ENCODE results near the gene JUNB. TPM values are rescaled to one million over a fixed set of nuclear protein-coding genes. Genes with fewer than 3 reads are reported as not detected.

The JUNB gene
- total and polyA plus RNA-seq, 2 experiments from 2014 or later, result 95.1 to 195 TPM

DNA sequence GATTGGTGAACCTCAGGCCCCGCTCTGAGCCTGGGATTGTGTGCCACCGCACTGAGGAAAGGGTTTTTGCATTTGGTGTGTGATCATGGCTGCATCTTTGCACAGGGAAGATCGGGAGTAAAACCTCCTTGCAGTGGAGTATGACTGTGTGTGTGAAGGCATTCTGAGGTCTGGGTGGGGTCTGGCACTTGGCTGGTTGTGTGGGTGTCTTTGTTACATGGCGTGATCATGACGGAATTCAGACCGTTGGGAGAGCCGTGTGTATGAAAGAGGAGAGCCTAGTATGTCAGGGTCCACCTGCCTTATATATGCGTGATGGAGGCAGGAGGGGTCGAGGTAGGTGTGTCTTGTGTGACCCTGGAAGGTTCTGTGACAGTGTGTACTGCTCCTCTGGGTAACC lies 40.4 kb upstream of the JUNB start:
- WGBS, 2 experiments (ENCODE audit: low coverage in 1 of 2, low lambda C conversion rate in 2 of 2, missing lambda C conversion rate in 2 of 2), result 46 to 51% methylated on average over 9 of the region's 9 CpGs
- Histone ChIP-seq H3K27ac (no peak overlapping the region), H2AFZ (no peak overlapping the region), H3K4me3 (no peak overlapping the region), H3K4me2 (ENCODE audit: unreplicated experiment) (no peak overlapping the region), H3F3A (ENCODE audit: insufficient read depth) (no peaks in the 10 kb centered on the region), H3K36me3 (ENCODE audit: low read depth) (peaks cover 2% of the 10 kb centered on the region; the same call in 1 of the 2 replicates), H3K79me2 (ENCODE audit: insufficient read depth) (no peaks in the 10 kb centered on the region), H4K20me1 (ENCODE audit: insufficient read depth) (no peaks in the 10 kb centered on the region), H3K27me3 (replicated peaks; ENCODE audit: insufficient read depth) (0 out of 2 replicates have a peak, but pooled peaks cover 5% of the 10 kb centered on the region), H3K9me3 (ENCODE audit: low read depth) (no peaks in the 10 kb centered on the region), H3K9me2 (ENCODE audit: insufficient read depth) (no peaks in the 10 kb centered on the region), H3K4me1 (ENCODE audit: insufficient read depth) (0 out of 2 replicates have a peak, but pooled peaks cover 4% of the 10 kb centered on the region), H3K9ac (no peak overlapping the region)
- TF ChIP-seq EZH2 (IDR thresholded peaks at IDR 0.05; ENCODE audit: insufficient read depth, poor library complexity, severe bottlenecking) (no peak), EZH2phosphoT487 (IDR thresholded peaks at IDR 0.05; ENCODE audit: insufficient read depth, low read depth) (no peak)
- in situ Hi-C loops (cut with MboI), result no loop called here
- peak; percentile 66 for DNase-seq

DNA sequence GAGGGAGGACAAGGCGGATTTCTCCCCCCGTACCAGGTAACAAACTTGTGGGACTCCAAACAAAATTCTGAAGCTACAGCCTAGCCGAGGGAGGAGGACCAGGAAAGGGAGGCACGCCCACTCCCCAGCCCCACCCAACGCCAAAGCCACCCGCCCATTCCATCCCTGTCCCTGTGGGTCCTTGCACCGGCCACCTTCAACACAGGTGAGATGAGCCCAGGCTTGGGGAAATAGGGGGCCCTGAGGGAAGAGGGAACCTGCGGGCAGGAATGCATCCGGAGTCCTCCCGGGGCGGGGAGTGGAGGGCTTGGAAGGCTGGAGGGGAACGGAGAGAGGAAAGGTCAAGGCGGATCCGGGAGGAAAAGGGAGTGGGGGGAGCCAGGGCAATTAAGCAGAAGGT lies 39.7 kb upstream of the JUNB start, which contains the start of gene BEST2:
Gene BEST2, plus strand, starts transcription at position 157 of the 400 bp plus-strand sequence. CDS start 802 bp downstream, outside the sequence.
- H3K27me3 ChIP-seq (replicated peaks; ENCODE audit: insufficient read depth), result 0 out of 2 replicates have a peak, but pooled peaks cover 5% of the 10 kb centered on the region
- H3K79me2 ChIP-seq (ENCODE audit: insufficient read depth), result no peaks in the 10 kb centered on the region
- no peak within 1 kb of the TSS for H3K4me2 ChIP-seq (ENCODE audit: unreplicated experiment)
- H4K20me1 ChIP-seq (ENCODE audit: insufficient read depth), result no peaks in the 10 kb centered on the region
- no peaks in the 10 kb centered on the region for H3K9me2 ChIP-seq (ENCODE audit: insufficient read depth)
- H2AFZ ChIP-seq, result no peak within 1 kb of the TSS
- no peaks in the 10 kb centered on the region for H3K9me3 ChIP-seq (ENCODE audit: low read depth)
- H3K4me3 ChIP-seq, result no peak within 1 kb of the TSS
- H3K4me1 ChIP-seq (ENCODE audit: insufficient read depth), result 0 out of 2 replicates have a peak, but pooled peaks cover 4% of the 10 kb centered on the region
- no peak within 1 kb of the TSS for H3K27ac ChIP-seq
- H3K36me3 ChIP-seq (ENCODE audit: low read depth), result no peaks in the 10 kb centered on the region
- no peak within 1 kb of the TSS for H3K9ac ChIP-seq
- TF ChIP-seq EZH2 (IDR thresholded peaks at IDR 0.05; ENCODE audit: insufficient read depth, poor library complexity, severe bottlenecking) (no peak), EZH2phosphoT487 (IDR thresholded peaks at IDR 0.05; ENCODE audit: insufficient read depth, low read depth) (no peak)
- H3F3A ChIP-seq (ENCODE audit: insufficient read depth), result no peaks in the 10 kb centered on the region
- no peak for DNase-seq
- whole genome bisulfite sequencing, 2 experiments (ENCODE audit: low coverage in 1 of 2, low lambda C conversion rate in 2 of 2, missing lambda C conversion rate in 2 of 2), result 66 to 70% methylated on average over 9 to 14 of the region's 14 CpGs
- in situ Hi-C loops (cut with MboI), result no loop called here

DNA sequence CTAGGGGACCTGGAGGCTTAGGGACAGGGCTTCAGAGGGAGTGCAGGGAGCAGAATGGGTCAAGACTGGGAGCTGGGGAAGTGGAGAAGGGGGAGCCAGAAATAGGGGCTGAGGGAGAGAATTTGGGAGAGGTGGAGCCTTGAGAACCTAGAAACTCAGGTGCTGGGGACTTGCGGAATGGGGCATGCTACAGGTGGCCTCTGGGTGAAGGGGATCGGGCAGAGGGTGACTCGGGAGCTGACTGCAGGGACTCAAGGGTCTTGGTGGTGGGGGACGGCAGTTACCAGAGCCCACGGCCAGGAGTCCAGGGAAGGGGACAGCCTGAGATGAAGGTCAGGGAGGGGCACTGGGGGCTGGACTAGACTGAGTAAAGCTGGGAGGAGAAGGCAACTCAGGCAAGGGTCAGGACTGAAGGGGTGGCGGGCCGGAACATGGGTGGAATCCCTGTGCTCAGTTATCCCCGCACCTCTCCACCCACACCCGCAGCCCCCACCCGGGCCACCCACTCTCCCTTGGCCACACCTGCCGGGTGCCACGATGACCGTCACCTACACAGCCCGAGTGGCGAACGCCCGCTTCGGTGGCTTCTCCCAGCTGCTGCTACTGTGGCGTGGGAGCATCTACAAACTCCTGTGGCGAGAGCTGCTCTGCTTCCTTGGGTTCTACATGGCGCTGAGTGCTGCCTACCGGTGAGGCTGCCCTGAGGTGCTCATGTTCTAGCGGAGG lies 39.1 kb upstream of the JUNB start:
- Histone ChIP-seq H3K36me3 (ENCODE audit: low read depth) (no peaks in the 10 kb centered on the region), H3K9me3 (ENCODE audit: low read depth) (no peaks in the 10 kb centered on the region), H3F3A (ENCODE audit: insufficient read depth) (no peaks in the 10 kb centered on the region), H3K9me2 (ENCODE audit: insufficient read depth) (no peaks in the 10 kb centered on the region), H3K27ac (no peak overlapping the region), H2AFZ (no peak overlapping the region), H4K20me1 (ENCODE audit: insufficient read depth) (no peaks in the 10 kb centered on the region), H3K79me2 (ENCODE audit: insufficient read depth) (no peaks in the 10 kb centered on the region), H3K4me1 (ENCODE audit: insufficient read depth) (0 out of 2 replicates have a peak, but pooled peaks cover 4% of the 10 kb centered on the region), H3K4me2 (ENCODE audit: unreplicated experiment) (no peak overlapping the region), H3K9ac (no peak overlapping the region), H3K27me3 (replicated peaks; ENCODE audit: insufficient read depth) (0 out of 2 replicates have a peak, but pooled peaks cover 5% of the 10 kb centered on the region), H3K4me3 (no peak overlapping the region)
- in situ Hi-C loops (cut with MboI), result no loop called here
- TF ChIP-seq EZH2phosphoT487 (IDR thresholded peaks at IDR 0.05; ENCODE audit: insufficient read depth, low read depth), result no peak
- no peak for TF ChIP-seq EZH2 (IDR thresholded peaks at IDR 0.05; ENCODE audit: insufficient read depth, poor library complexity, severe bottlenecking)
- WGBS, 2 experiments (ENCODE audit: low coverage in 1 of 2, low lambda C conversion rate in 2 of 2, missing lambda C conversion rate in 2 of 2), result 65 to 71% methylated on average over 21 to 23 of the region's 23 CpGs
- DNase-seq, result no peak

DNA sequence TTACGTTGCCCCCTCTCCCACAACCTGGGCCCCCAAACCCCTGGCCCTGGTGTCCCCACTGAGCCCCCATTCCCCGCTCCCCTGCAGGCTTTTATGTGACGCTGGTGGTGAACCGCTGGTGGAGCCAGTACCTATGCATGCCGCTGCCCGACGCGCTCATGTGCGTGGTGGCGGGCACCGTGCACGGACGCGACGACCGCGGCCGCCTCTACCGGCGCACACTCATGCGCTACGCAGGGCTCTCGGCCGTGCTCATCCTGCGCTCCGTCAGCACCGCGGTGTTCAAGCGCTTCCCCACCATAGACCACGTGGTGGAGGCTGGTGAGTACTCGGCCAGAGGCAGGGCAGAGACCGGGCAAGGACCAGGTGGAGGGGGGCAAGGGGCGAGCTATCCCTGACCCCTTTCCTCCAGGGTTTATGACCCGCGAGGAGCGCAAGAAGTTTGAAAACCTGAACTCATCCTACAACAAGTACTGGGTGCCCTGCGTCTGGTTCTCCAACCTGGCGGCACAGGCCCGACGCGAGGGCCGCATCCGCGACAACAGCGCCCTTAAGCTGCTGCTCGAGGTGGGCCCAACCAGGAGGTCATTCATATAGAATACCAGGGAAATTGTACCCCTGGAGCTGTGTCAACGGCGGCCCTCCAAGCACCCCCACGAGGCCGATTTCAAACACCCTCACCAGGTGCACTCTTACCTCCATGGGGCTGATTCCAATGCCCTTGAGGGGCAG lies 36.7 kb upstream of the JUNB start:
- WGBS, 2 experiments (ENCODE audit: low coverage in 1 of 2, low lambda C conversion rate in 2 of 2, missing lambda C conversion rate in 2 of 2), result 74 to 75% methylated on average over 47 to 50 of the region's 50 CpGs
- Histone ChIP-seq H3K4me2 (ENCODE audit: unreplicated experiment) (no peak overlapping the region), H3K9ac (no peak overlapping the region), H2AFZ (no peak overlapping the region), H3K9me2 (ENCODE audit: insufficient read depth) (no peaks in the 10 kb centered on the region), H3K4me1 (ENCODE audit: insufficient read depth) (0 out of 2 replicates have a peak, but pooled peaks cover 4% of the 10 kb centered on the region), H4K20me1 (ENCODE audit: insufficient read depth) (no peaks in the 10 kb centered on the region), H3K27me3 (replicated peaks; ENCODE audit: insufficient read depth) (0 out of 2 replicates have a peak, but pooled peaks cover 5% of the 10 kb centered on the region), H3K9me3 (ENCODE audit: low read depth) (no peaks in the 10 kb centered on the region), H3K79me2 (ENCODE audit: insufficient read depth) (no peaks in the 10 kb centered on the region), H3K36me3 (ENCODE audit: low read depth) (no peaks in the 10 kb centered on the region), H3F3A (ENCODE audit: insufficient read depth) (peaks cover 12% of the 10 kb centered on the region), H3K27ac (no peak overlapping the region), H3K4me3 (no peak overlapping the region)
- in situ Hi-C loops (cut with MboI), result no loop called here
- no peak for DNase-seq
- TF ChIP-seq EZH2phosphoT487 (IDR thresholded peaks at IDR 0.05; ENCODE audit: insufficient read depth, low read depth), result no peak
- TF ChIP-seq EZH2 (IDR thresholded peaks at IDR 0.05; ENCODE audit: insufficient read depth, poor library complexity, severe bottlenecking), result no peak

All from GM23248 (cell line).